NOMO-1 treated with dmso at 0.1 percent for 144 hours (cell line): ENCODE data around the gene MMP13.
"Not testable (repeated sequence)": the region's sequence is repeated elsewhere in the genome, so short reads cannot be mapped to it uniquely, and the experiment has no call there.

Experiments
- DNase-seq: peaks from one replicate; lab custom pipeline; 2025; ENCODE audit not compliant: unreplicated experiment; lab: John Stamatoyannopoulos, UW

The MMP13 gene

GRCh38 chr11:102936864-102937509 is 18.5 kb downstream of the MMP13 start:
- DNase-seq = no peak

- no peak for DNase-seq
These were observed 20.0 kb downstream of the MMP13 start for GRCh38 chr11:102935514-102935913.

- no peak for DNase-seq
These were observed 20.8 kb downstream of the MMP13 start for GRCh38 chr11:102934735-102935134.

GRCh38 chr11:102933627-102934026 is 21.9 kb downstream of the MMP13 start:
- DNase-seq = peak; percentile 16

- DNase-seq = no peak
These were observed 22.9 kb downstream of the MMP13 start for GRCh38 chr11:102932678-102933077.

- no peak for DNase-seq
These were observed 25.1 kb downstream of the MMP13 start for GRCh38 chr11:102930451-102930850.

- no peak for DNase-seq
These were observed 25.6 kb downstream of the MMP13 start for GRCh38 chr11:102929972-102930371.

- no peak for DNase-seq
These were observed 26.4 kb downstream of the MMP13 start for GRCh38 chr11:102929166-102929565.

- DNase-seq = no peak
These were observed 27.3 kb downstream of the MMP13 start for GRCh38 chr11:102928247-102928646.

- no peak for DNase-seq
These were observed 27.9 kb downstream of the MMP13 start for GRCh38 chr11:102927624-102927990.

- DNase-seq = no peak
These were observed 28.4 kb downstream of the MMP13 start for GRCh38 chr11:102926961-102927623.

GRCh38 chr11:102926517-102926916 is 29.0 kb downstream of the MMP13 start:
- no peak for DNase-seq

GRCh38 chr11:102925988-102926387 is 29.5 kb downstream of the MMP13 start:
- DNase-seq = no peak

GRCh38 chr11:102924851-102925380 is 30.6 kb downstream of the MMP13 start:
- DNase-seq = peak; percentile 82

- peak; percentile 64 for DNase-seq
These were observed 33.8 kb downstream of the MMP13 start for GRCh38 chr11:102921587-102922220.

- peak; percentile 75 for DNase-seq
These were observed 35.3 kb downstream of the MMP13 start for GRCh38 chr11:102920118-102920684.

GRCh38 chr11:102915044-102915375 is 40.5 kb downstream of the MMP13 start:
- DNase-seq = no peak

- peak; percentile 19 for DNase-seq
These were observed 41.1 kb downstream of the MMP13 start for GRCh38 chr11:102914238-102915043.

GRCh38 chr11:102912482-102912830 is 43.1 kb downstream of the MMP13 start:
- DNase-seq = no peak

GRCh38 chr11:102911758-102912481 is 43.6 kb downstream of the MMP13 start:
- no peak for DNase-seq

GRCh38 chr11:102905848-102906247 is 49.7 kb downstream of the MMP13 start:
- DNase-seq = not testable (repeated sequence)
